Measurements from ENCODE around the gene CPLX4. TPM values are rescaled to one million over a fixed set of nuclear protein-coding genes. Genes with fewer than 3 reads are reported as not detected.

The CPLX4 gene
- total RNA-seq, 4 donors from 2014 or later: not detected

DNA sequence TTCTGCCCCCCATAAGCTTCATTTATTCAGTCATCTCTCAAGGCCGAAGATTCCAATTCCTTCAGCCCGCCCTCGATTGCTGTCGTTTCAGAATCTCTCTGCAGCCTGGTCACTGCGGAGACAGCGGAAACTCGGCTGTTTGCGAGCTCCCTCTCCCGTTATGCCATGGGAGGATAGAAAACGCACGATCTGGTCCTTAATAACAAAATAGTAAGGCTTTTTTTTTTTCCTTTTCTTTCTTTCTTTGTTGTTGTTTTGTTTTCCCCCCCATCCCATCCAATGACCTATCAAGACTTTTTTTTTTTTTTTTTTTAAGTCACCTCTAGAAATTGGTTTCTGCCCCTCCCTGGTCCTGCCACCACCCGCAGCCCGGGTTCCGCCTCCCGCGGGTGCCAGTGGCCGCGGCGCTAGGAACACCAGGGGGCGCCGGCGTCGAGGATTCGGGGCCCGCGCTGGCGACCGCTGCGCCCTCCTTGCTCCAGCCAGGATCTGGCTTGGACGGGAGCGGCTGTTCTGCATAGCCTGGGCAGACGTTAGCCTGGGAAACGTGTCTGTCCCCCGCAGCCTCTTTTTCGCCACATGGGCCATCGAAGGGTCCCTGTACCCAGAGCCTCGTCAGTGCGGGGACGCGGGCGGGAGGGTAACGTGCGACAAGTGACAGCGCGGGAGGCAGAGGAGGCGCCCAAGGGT, 10.1 kb downstream of the CPLX4 start:
- H3K4me1 ChIP-seq: peaks cover 12% of the 10 kb centered on the region
- no peaks in the 10 kb centered on the region for H3K9me3 ChIP-seq
- no peaks in the 10 kb centered on the region for H3K36me3 ChIP-seq
- no peak overlapping the region for H3K27ac ChIP-seq
- DNase-seq (ENCODE audit: low spot score in 2 of 2): peak in 1 of 2 donors; percentile 76
- peak overlapping the region; percentile 31 for H3K4me3 ChIP-seq
- no peak for TF ChIP-seq POLR2AphosphoS5 (IDR thresholded peaks at IDR 0.05)
- TF ChIP-seq, protein P1, sequence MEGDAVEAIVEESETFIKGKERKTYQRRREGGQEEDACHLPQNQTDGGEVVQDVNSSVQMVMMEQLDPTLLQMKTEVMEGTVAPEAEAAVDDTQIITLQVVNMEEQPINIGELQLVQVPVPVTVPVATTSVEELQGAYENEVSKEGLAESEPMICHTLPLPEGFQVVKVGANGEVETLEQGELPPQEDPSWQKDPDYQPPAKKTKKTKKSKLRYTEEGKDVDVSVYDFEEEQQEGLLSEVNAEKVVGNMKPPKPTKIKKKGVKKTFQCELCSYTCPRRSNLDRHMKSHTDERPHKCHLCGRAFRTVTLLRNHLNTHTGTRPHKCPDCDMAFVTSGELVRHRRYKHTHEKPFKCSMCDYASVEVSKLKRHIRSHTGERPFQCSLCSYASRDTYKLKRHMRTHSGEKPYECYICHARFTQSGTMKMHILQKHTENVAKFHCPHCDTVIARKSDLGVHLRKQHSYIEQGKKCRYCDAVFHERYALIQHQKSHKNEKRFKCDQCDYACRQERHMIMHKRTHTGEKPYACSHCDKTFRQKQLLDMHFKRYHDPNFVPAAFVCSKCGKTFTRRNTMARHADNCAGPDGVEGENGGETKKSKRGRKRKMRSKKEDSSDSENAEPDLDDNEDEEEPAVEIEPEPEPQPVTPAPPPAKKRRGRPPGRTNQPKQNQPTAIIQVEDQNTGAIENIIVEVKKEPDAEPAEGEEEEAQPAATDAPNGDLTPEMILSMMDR (IDR thresholded peaks at IDR 0.05): peak; percentile 26 to 75
- TF ChIP-seq POLR2A (IDR thresholded peaks at IDR 0.05): no peak
- no peak for TF ChIP-seq EP300 (IDR thresholded peaks at IDR 0.05)
- H3K27me3 ChIP-seq: peaks cover 28% of the 10 kb centered on the region
- WGBS: under 1% methylated on average over 46 of the region's 46 CpGs

GRCh38 chr18:59306640-59307039, 11.8 kb downstream of the CPLX4 start:
- Histone ChIP-seq H3K36me3 (no peaks in the 10 kb centered on the region), H3K27me3 (peaks cover 26% of the 10 kb centered on the region), H3K9me3 (no peaks in the 10 kb centered on the region), H3K4me3 (no peak overlapping the region), H3K4me1 (peaks cover 12% of the 10 kb centered on the region), H3K27ac (no peak overlapping the region)
- WGBS: 93% methylated on average over 6 of the region's 6 CpGs
- TF ChIP-seq EP300 (IDR thresholded peaks at IDR 0.05) (no peak), POLR2AphosphoS5 (IDR thresholded peaks at IDR 0.05) (no peak), POLR2A (IDR thresholded peaks at IDR 0.05) (no peak)
- TF ChIP-seq, protein P1 (IDR thresholded peaks at IDR 0.05): no peak
- no peak for DNase-seq (ENCODE audit: low spot score in 2 of 2)

DNA sequence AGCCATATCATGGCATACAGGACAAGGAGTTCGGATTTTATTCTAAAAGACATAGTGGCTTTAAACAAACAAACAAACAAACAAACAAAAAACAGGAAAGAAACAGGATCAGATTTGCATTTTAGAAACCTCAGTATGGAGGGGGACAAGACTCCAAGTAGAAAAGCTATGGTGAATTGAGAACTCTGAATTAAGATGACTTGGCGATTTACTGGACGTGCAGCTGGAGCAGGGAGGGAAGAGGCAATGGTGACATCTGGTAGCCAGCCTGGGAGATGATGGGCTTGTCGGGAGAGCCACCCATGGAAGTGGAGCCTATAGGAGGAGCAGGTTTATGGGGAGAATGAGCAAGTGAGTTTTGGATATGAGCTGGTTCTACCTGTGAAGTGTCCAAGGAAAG, 13.2 kb downstream of the CPLX4 start:
- no peak overlapping the region for H3K4me3 ChIP-seq
- 72% methylated on average over 4 of the region's 4 CpGs for WGBS
- TF ChIP-seq EP300 (IDR thresholded peaks at IDR 0.05): no peak
- TF ChIP-seq, protein P1 (IDR thresholded peaks at IDR 0.05): no peak
- TF ChIP-seq POLR2A (IDR thresholded peaks at IDR 0.05): no peak
- TF ChIP-seq POLR2AphosphoS5 (IDR thresholded peaks at IDR 0.05): no peak
- no peaks in the 10 kb centered on the region for H3K9me3 ChIP-seq
- H3K27me3 ChIP-seq: peaks cover 23% of the 10 kb centered on the region
- no peak overlapping the region for H3K27ac ChIP-seq
- no peaks in the 10 kb centered on the region for H3K36me3 ChIP-seq
- DNase-seq (ENCODE audit: low spot score in 2 of 2): no peak
- H3K4me1 ChIP-seq: peaks cover 12% of the 10 kb centered on the region

DNA sequence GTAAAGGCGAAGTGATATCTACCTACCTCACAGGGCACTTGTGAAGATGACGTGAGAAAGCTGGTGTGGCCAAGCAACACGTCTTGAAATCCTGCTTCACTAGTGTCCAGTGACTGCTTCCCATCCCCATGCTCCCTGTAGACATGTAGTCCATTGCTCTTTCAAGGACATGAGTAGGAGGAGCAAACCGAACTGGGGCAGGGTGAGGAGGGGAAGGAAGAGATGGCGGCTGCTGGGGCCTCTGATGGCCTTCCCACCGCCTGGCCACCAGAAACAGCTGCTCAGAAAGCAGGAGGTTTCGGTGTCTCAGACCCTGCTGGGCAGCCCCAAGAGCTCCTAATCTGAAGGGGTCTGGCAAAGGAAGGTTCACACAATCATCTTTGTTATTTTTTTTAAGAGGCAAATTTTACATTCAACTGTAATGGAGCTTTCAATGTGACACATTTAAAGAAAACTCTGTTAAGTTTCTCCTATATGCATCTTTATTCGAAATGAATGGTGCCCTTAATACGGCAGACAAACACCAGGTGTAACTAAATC, 14.7 kb downstream of the CPLX4 start:
- no peak for DNase-seq (ENCODE audit: low spot score in 2 of 2)
- H3K36me3 ChIP-seq: no peaks in the 10 kb centered on the region
- no peak overlapping the region for H3K4me3 ChIP-seq
- TF ChIP-seq POLR2AphosphoS5 (IDR thresholded peaks at IDR 0.05) (no peak), EP300 (IDR thresholded peaks at IDR 0.05) (no peak), POLR2A (IDR thresholded peaks at IDR 0.05) (no peak)
- TF ChIP-seq, protein P1 (IDR thresholded peaks at IDR 0.05): no peak
- H3K4me1 ChIP-seq: peaks cover 8% of the 10 kb centered on the region
- WGBS: 80% methylated on average over 9 of the region's 9 CpGs
- H3K27ac ChIP-seq: no peak overlapping the region
- H3K9me3 ChIP-seq: no peaks in the 10 kb centered on the region
- H3K27me3 ChIP-seq: peaks cover 23% of the 10 kb centered on the region

DNA sequence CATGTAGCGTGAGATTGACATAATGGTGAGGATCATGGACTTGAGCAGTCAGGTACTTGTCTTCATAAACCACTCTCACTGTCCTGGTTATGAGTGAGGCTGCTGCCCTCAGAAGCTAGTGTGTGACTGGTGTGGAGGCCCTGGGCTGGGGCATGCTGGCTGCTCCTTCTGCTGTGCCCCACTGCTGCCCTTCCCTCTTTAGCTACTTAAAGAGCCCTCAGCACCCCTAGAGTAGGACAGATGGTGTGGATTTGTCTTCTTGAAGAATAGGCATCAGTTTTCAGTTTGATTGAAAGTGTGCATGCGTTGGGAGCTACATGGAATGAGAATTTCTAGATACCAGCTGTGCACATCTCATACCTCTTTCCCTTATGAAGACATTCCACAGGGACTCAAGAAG, 15.4 kb downstream of the CPLX4 start:
- H3K36me3 ChIP-seq: no peaks in the 10 kb centered on the region
- TF ChIP-seq EP300 (IDR thresholded peaks at IDR 0.05) (no peak), POLR2A (IDR thresholded peaks at IDR 0.05) (no peak), POLR2AphosphoS5 (IDR thresholded peaks at IDR 0.05) (no peak)
- TF ChIP-seq, protein P1 (IDR thresholded peaks at IDR 0.05): no peak
- H3K27me3 ChIP-seq: peaks cover 22% of the 10 kb centered on the region
- no peak for DNase-seq (ENCODE audit: low spot score in 2 of 2)
- no peak overlapping the region for H3K4me3 ChIP-seq
- no peak overlapping the region for H3K27ac ChIP-seq
- peaks cover under 1% of the 10 kb centered on the region for H3K4me1 ChIP-seq
- no peaks in the 10 kb centered on the region for H3K9me3 ChIP-seq
- 100% methylated on average over 2 of the region's 2 CpGs for WGBS
